ENCODE data around the gene VSIR.

VSIR gene

GRCh38 chr10:71761105-71761511 is 12.2 kb downstream of the VSIR start:
- TF ChIP-seq CTCF (IDR thresholded peaks at IDR 0.05; ENCODE audit: low read depth, low read length), result no peak
- DNase-seq (ENCODE audit: extremely low read depth, low read depth), result no peak

GRCh38 chr10:71757399-71757922 is 15.9 kb downstream of the VSIR start:
- DNase-seq (ENCODE audit: extremely low read depth, low read depth), result no peak

GRCh38 chr10:71756311-71757191 is 16.8 kb downstream of the VSIR start:
- no peak for TF ChIP-seq CTCF (IDR thresholded peaks at IDR 0.05; ENCODE audit: low read depth, low read length)

More at GRCh38 chr10:71757399-71757922, 15.9 kb downstream of the VSIR start:
- TF ChIP-seq CTCF (IDR thresholded peaks at IDR 0.05; ENCODE audit: low read depth, low read length), result no peak

GRCh38 chr10:71755179-71755879 is 18.0 kb downstream of the VSIR start:
- no peak for DNase-seq (ENCODE audit: extremely low read depth, low read depth)

More at GRCh38 chr10:71756311-71757191, 16.8 kb downstream of the VSIR start:
- no peak for DNase-seq (ENCODE audit: extremely low read depth, low read depth)

GRCh38 chr10:71754562-71754961 is 18.8 kb downstream of the VSIR start:
- TF ChIP-seq CTCF (IDR thresholded peaks at IDR 0.05; ENCODE audit: low read depth, low read length), result no peak
- DNase-seq (ENCODE audit: extremely low read depth, low read depth), result no peak

More at GRCh38 chr10:71755179-71755879, 18.0 kb downstream of the VSIR start:
- TF ChIP-seq CTCF (IDR thresholded peaks at IDR 0.05; ENCODE audit: low read depth, low read length), result no peak

- DNase-seq (ENCODE audit: extremely low read depth, low read depth), result no peak
- no peak for TF ChIP-seq CTCF (IDR thresholded peaks at IDR 0.05; ENCODE audit: low read depth, low read length)
These were observed 19.3 kb downstream of the VSIR start for GRCh38 chr10:71753960-71754505.
